Trophoblast cell (in vitro differentiated cells and primary cell): ENCODE results near the gene VPS29.
"Not testable (repeated sequence)": the region's sequence is repeated elsewhere in the genome, so short reads cannot be mapped to it uniquely, and the experiment has no call there.

Experiments used
- DNase-seq, 2 donors: peaks; one replicate each; pipeline ENCODE4 v3.0.0-alpha.2; 2016
- H2AFZ ChIP-seq: 2 replicates; pipeline ENCODE4 v1.6.1; 2013; ENCODE audit warnings: low read length, moderate library complexity, mild to moderate bottlenecking; ENCODE audit not compliant: insufficient read depth, poor library complexity
- H2AK5ac ChIP-seq: 2 replicates; pipeline ENCODE4 v1.6.1; 2013; ENCODE audit warnings: mild to moderate bottlenecking, low read length
- H2BK120ac ChIP-seq: 2 replicates; pipeline ENCODE4 v1.6.1; 2013; ENCODE audit warnings: low read length, mild to moderate bottlenecking, moderate library complexity; ENCODE audit not compliant: insufficient read depth, poor library complexity
- H2BK12ac ChIP-seq: 2 replicates; pipeline ENCODE4 v1.6.1; 2013; ENCODE audit warnings: mild to moderate bottlenecking, low read length, moderate library complexity
- H2BK5ac ChIP-seq: 2 replicates; pipeline ENCODE4 v1.6.1; 2013; ENCODE audit warnings: low read length, low read depth, moderate library complexity, mild to moderate bottlenecking; ENCODE audit not compliant: poor library complexity
- H3K14ac ChIP-seq: 2 replicates; pipeline ENCODE4 v1.6.1; 2013; ENCODE audit warnings: mild to moderate bottlenecking, low read length
- H3K18ac ChIP-seq: 2 replicates; pipeline ENCODE4 v1.6.1; 2013; ENCODE audit warnings: mild to moderate bottlenecking, low read length
- H3K23ac ChIP-seq: 2 replicates; pipeline ENCODE4 v1.6.1; 2013; ENCODE audit warnings: low read length
- H3K27ac ChIP-seq: 2 replicates; pipeline ENCODE4 v1.5.1; 2013; ENCODE audit warnings: low read depth, mild to moderate bottlenecking, inconsistent platforms, low read length, moderate library complexity
- H3K27me3 ChIP-seq: 2 replicates; pipeline ENCODE4 v1.6.1; 2013; ENCODE audit warnings: inconsistent platforms, mild to moderate bottlenecking, low read length, moderate library complexity; ENCODE audit not compliant: insufficient read depth
- H3K36me3 ChIP-seq, 2 experiments: 1 replicate in 1 of 2; 2 replicates in 1 of 2; pipeline ENCODE4 v1.6.1; 2013; ENCODE audit warnings: low read length in 2 of 2, mild to moderate bottlenecking in 2 of 2, moderate library complexity in 1 of 2; ENCODE audit not compliant: insufficient read depth in 2 of 2, control insufficient read depth in 1 of 2
- H3K4ac ChIP-seq: 2 replicates; pipeline ENCODE4 v1.6.1; 2013; ENCODE audit warnings: low read depth, mild to moderate bottlenecking, low read length, moderate library complexity
- H3K4me1 ChIP-seq, 2 experiments: 1 replicate in 1 of 2; 2 replicates in 1 of 2; pipeline ENCODE4 v1.6.1; 2013; ENCODE audit warnings: low read length in 2 of 2, mild to moderate bottlenecking in 2 of 2, moderate library complexity in 1 of 2; ENCODE audit not compliant: insufficient read depth in 2 of 2, control insufficient read depth in 1 of 2
- H3K4me2 ChIP-seq: 2 replicates; pipeline ENCODE4 v1.6.1; 2013; ENCODE audit warnings: inconsistent platforms, mild to moderate bottlenecking, low read length, moderate library complexity
- H3K4me3 ChIP-seq: 2 replicates; pipeline ENCODE4 v1.5.1; 2013; ENCODE audit warnings: mild to moderate bottlenecking, low read depth, low read length, inconsistent platforms
- H3K79me1 ChIP-seq: one replicate; pipeline ENCODE4 v1.6.1; 2013; ENCODE audit warnings: low read length
- H3K79me2 ChIP-seq: 2 replicates; pipeline ENCODE4 v1.6.1; 2013; ENCODE audit warnings: low read length, mild to moderate bottlenecking; ENCODE audit not compliant: control insufficient read depth, insufficient read depth, poor library complexity
- H3K9ac ChIP-seq: 2 replicates; pipeline ENCODE4 v1.6.1; 2013; ENCODE audit warnings: mild to moderate bottlenecking, low read length
- H3K9me3 ChIP-seq: 2 replicates; pipeline ENCODE4 v1.6.1; 2013; ENCODE audit warnings: low read depth, mild to moderate bottlenecking, control low read depth, inconsistent platforms, low read length; ENCODE audit not compliant: insufficient read depth
- H4K12ac ChIP-seq: 2 replicates; pipeline ENCODE4 v1.6.1; 2013; ENCODE audit warnings: low read depth, mild to moderate bottlenecking, low read length, moderate library complexity
- H4K8ac ChIP-seq: 2 replicates; pipeline ENCODE4 v1.6.1; 2013; ENCODE audit warnings: low read depth, mild to moderate bottlenecking, low read length, moderate library complexity
- H4K91ac ChIP-seq: one replicate; pipeline ENCODE4 v1.6.1; 2013; ENCODE audit warnings: low read depth, mild to moderate bottlenecking, low read length, moderate library complexity
- WGBS: extraction: QIAGEN DNeasy Blood & Tissue Kit; methylation state at CpG from one replicate; pipeline ENCODE4 v1.1.7; 2013; ENCODE audit warnings: missing lambda C conversion rate; ENCODE audit not compliant: insufficient read length, insufficient coverage; ENCODE audit errors: extremely low coverage; 5-methylcytosine and 5-hydroxymethylcytosine counted together

The VPS29 gene

GRCh38 chr12:110461189-110461588 lies 40.7 kb downstream of the VPS29 start:
- no CpG with 5 or more reads among the region's 5 CpGs for WGBS
- H3K27me3 ChIP-seq, H2AFZ ChIP-seq, H3K4me1 ChIP-seq, H2BK120ac ChIP-seq, H3K79me1 ChIP-seq, H4K12ac ChIP-seq, H2AK5ac ChIP-seq, H3K18ac ChIP-seq, H3K23ac ChIP-seq, H4K91ac ChIP-seq, H4K8ac ChIP-seq, H3K14ac ChIP-seq, H3K9ac ChIP-seq, H3K4me2 ChIP-seq, H2BK12ac ChIP-seq, H3K27ac ChIP-seq, H3K9me3 ChIP-seq, H3K4ac ChIP-seq, H3K79me2 ChIP-seq, DNase-seq, H2BK5ac ChIP-seq, H3K4me3 ChIP-seq: not testable (repeated sequence)
- peaks cover 16 to 25% of the 10 kb centered on the region in 2 experiments for H3K36me3 ChIP-seq

GRCh38 chr12:110458756-110459155 lies 43.2 kb downstream of the VPS29 start:
- Histone ChIP-seq H3K36me3 (peaks cover 20 to 23% of the 10 kb centered on the region in 2 experiments), H3K9ac (no peak overlapping the region), H2BK12ac (no peak overlapping the region), H2AFZ (no peak overlapping the region), H3K79me2 (no peaks in the 10 kb centered on the region), H3K4me3 (no peak overlapping the region), H3K9me3 (no peaks in the 10 kb centered on the region), H3K27me3 (no peaks in the 10 kb centered on the region), H3K4me2 (no peak overlapping the region), H2AK5ac (no peak overlapping the region), H3K14ac (no peak overlapping the region), H3K4ac (no peak overlapping the region), H3K27ac (no peak overlapping the region), H2BK5ac (no peak overlapping the region), H3K79me1 (no peaks in the 10 kb centered on the region), H3K23ac (no peak overlapping the region), H2BK120ac (no peak overlapping the region), H4K12ac (no peak overlapping the region), H3K4me1 (no peaks in the 10 kb centered on the region), H4K8ac (no peak overlapping the region), H3K18ac (no peak overlapping the region), H4K91ac (no peak overlapping the region)
- WGBS: no CpG with 5 or more reads among the region's 4 CpGs
- no peak for DNase-seq

- peaks cover 7% of the 10 kb centered on the region for H3K79me1 ChIP-seq
- H3K9me3 ChIP-seq: no peaks in the 10 kb centered on the region
- no peak overlapping the region for H2AFZ ChIP-seq
- no CpG with 5 or more reads among the region's 4 CpGs for WGBS
- no peak overlapping the region for H3K9ac ChIP-seq
- H4K12ac ChIP-seq: no peak overlapping the region
- no peak overlapping the region for H3K18ac ChIP-seq
- no peak overlapping the region for H4K8ac ChIP-seq
- H3K4me3 ChIP-seq: no peak overlapping the region
- H2AK5ac ChIP-seq: no peak overlapping the region
- peaks cover 10 to 12% of the 10 kb centered on the region in 2 experiments for H3K36me3 ChIP-seq
- H3K79me2 ChIP-seq: peaks cover 11% of the 10 kb centered on the region
- no peak overlapping the region for H3K27ac ChIP-seq
- no peak overlapping the region for H2BK5ac ChIP-seq
- no peak for DNase-seq
- H3K4me1 ChIP-seq: peaks cover 4 to 5% of the 10 kb centered on the region in 2 experiments
- no peak overlapping the region for H3K4me2 ChIP-seq
- H3K23ac ChIP-seq: no peak overlapping the region
- H4K91ac ChIP-seq: no peak overlapping the region
- no peak overlapping the region for H2BK120ac ChIP-seq
- H3K14ac ChIP-seq: no peak overlapping the region
- no peak overlapping the region for H2BK12ac ChIP-seq
- H3K4ac ChIP-seq: no peak overlapping the region
- H3K27me3 ChIP-seq: no peaks in the 10 kb centered on the region
Measured at GRCh38 chr12:110453569-110454296, 48.2 kb downstream of the VPS29 start.

- Histone ChIP-seq H3K4ac (no peak overlapping the region), H4K12ac (no peak overlapping the region), H2BK5ac (no peak overlapping the region), H4K91ac (no peak overlapping the region), H3K9me3 (no peaks in the 10 kb centered on the region), H3K4me3 (no peak overlapping the region), H3K4me2 (no peak overlapping the region), H3K4me1 (peaks cover 4 to 5% of the 10 kb centered on the region in 2 experiments), H2AK5ac (no peak overlapping the region), H2AFZ (no peak overlapping the region), H3K18ac (no peak overlapping the region), H4K8ac (no peak overlapping the region), H3K14ac (no peak overlapping the region), H3K79me2 (peaks cover 15% of the 10 kb centered on the region), H3K27me3 (no peaks in the 10 kb centered on the region), H2BK12ac (no peak overlapping the region), H2BK120ac (no peak overlapping the region), H3K36me3 (peaks cover 8 to 10% of the 10 kb centered on the region in 2 experiments), H3K23ac (no peak overlapping the region), H3K9ac (no peak overlapping the region), H3K79me1 (peaks cover 7% of the 10 kb centered on the region), H3K27ac (no peak overlapping the region)
- WGBS: no CpG with 5 or more reads among the region's 1 CpG
- DNase-seq: no peak
Measured at GRCh38 chr12:110451263-110451662, 50.6 kb downstream of the VPS29 start.
